PC-3 (cell line): ENCODE measurements around the gene RPS3A. TPM values are rescaled to one million over a fixed set of nuclear protein-coding genes. Genes with fewer than 3 reads are reported as not detected.

ENCODE experiments used
- ATAC-seq: fragments of 200-7000 bp; cut with Tn5 transposase; 2 replicates; pipeline ENCODE4 v1.9.1; 2020; ENCODE audit warnings: mild to moderate bottlenecking, moderate library complexity
- BruUV-seq: library from RNA; stranded (reverse); fragments of 400-500 nt; replicated peaks from 2 replicates; lab custom pipeline; 2021; lab: Mats Ljungman, UMichigan
- CTCF ChIA-PET: fragments of 300-600 bp; sonication (Branson Sonifier 250); formaldehyde crosslinking; loops from one replicate; lab custom pipeline; 2022; ENCODE audit warnings: antibody characterized with exemption; lab: Charles Lee
- POLR2A ChIA-PET: fragments of 300-600 bp; sonication (Branson Sonifier 250); formaldehyde crosslinking; loops from one replicate; lab custom pipeline; 2022; ENCODE audit warnings: antibody characterized with exemption; ENCODE audit not compliant: unreplicated experiment; lab: Charles Lee
- DNase-seq: peaks from one replicate; pipeline ENCODE4 v3.0.0-alpha.2; 2015
- H2AFZ ChIP-seq: fragments of 300-600 bp; sonication (generic); 2 replicates; pipeline ENCODE4 v1.6.0; 2016; ENCODE audit warnings: antibody characterized with exemption, low read length
- H3F3A ChIP-seq: fragments of 300-600 bp; sonication (generic); one replicate; pipeline ENCODE4 v1.6.0; 2017; ENCODE audit warnings: antibody characterized with exemption, low read length, control low read depth, mild to moderate bottlenecking; ENCODE audit not compliant: unreplicated experiment
- H3K27ac ChIP-seq: fragments of 300-600 bp; sonication (generic); 2 replicates; pipeline ENCODE4 v1.5.1; 2016; ENCODE audit warnings: mild to moderate bottlenecking, low read length
- H3K27me3 ChIP-seq: fragments of 300-600 bp; sonication (generic); 2 replicates; pipeline ENCODE4 v1.6.1; 2016; ENCODE audit warnings: low read length, mixed read lengths
- H3K36me3 ChIP-seq: fragments of 300-600 bp; sonication (generic); 2 replicates; pipeline ENCODE4 v1.6.1; 2016; ENCODE audit warnings: low read depth, mixed run types, low read length, mixed read lengths
- H3K4me1 ChIP-seq: fragments of 300-600 bp; sonication (generic); 2 replicates; pipeline ENCODE4 v1.5.1; 2016; ENCODE audit warnings: low read length; ENCODE audit not compliant: insufficient read depth
- H3K4me2 ChIP-seq: fragments of 300-600 bp; sonication (generic); 2 replicates; pipeline ENCODE4 v1.6.0; 2016; ENCODE audit warnings: low read length
- H3K4me3 ChIP-seq: fragments of 300-600 bp; sonication (generic); 2 replicates; pipeline ENCODE4 v1.5.1; 2016; ENCODE audit warnings: mild to moderate bottlenecking, low read length, mixed read lengths
- H3K79me2 ChIP-seq: fragments of 300-600 bp; sonication (generic); 2 replicates; pipeline ENCODE4 v1.6.1; 2017; ENCODE audit warnings: low read length, mixed read lengths
- H3K9ac ChIP-seq: fragments of 300-600 bp; sonication (generic); 2 replicates; pipeline ENCODE4 v1.6.0; 2016; ENCODE audit warnings: mild to moderate bottlenecking, low read length
- H3K9me2 ChIP-seq: fragments of 300-600 bp; sonication (generic); replicated peaks from 2 replicates; pipeline ENCODE4 v1.6.1; 2016; ENCODE audit warnings: mixed run types, low read length, mixed read lengths
- H3K9me3 ChIP-seq: fragments of 300-600 bp; sonication (generic); 2 replicates; pipeline ENCODE4 v1.6.1; 2016; ENCODE audit warnings: low read length, mixed read lengths
- H4K20me1 ChIP-seq: fragments of 300-600 bp; sonication (generic); 2 replicates; pipeline ENCODE4 v1.6.1; 2016; ENCODE audit warnings: low read length, mixed read lengths
- CTCF ChIP-seq: fragments of 300-600 bp; sonication (generic); conservative IDR thresholded peaks from 2 replicates; pipeline ENCODE4 v1.5.1; 2017; ENCODE audit warnings: antibody characterized with exemption, low read depth, mild to moderate bottlenecking, low read length
- EZH2 ChIP-seq: fragments of 300-600 bp; sonication (generic); IDR thresholded peaks from one replicate; pipeline ENCODE4 v1.6.1; 2017; ENCODE audit warnings: antibody characterized with exemption, mild to moderate bottlenecking, low read length; ENCODE audit not compliant: unreplicated experiment
- EZH2phosphoT487 ChIP-seq: fragments of 300-600 bp; sonication (generic); IDR thresholded peaks from 2 replicates; pipeline ENCODE4 v1.6.1; 2018; ENCODE audit warnings: mild to moderate bottlenecking, antibody characterized with exemption, low read length, borderline replicate concordance
- intact Hi-C: fragments of 100-400 bp; cut with micrococcal nuclease; formaldehyde crosslinking; loops from 2 replicates; pipeline ENCODE4 v1.9.0; 2023
- total RNA-seq: library from RNA; depleted of rRNA; stranded (reverse); fragments of >200 nt; gene quantifications from 2 replicates; pipeline ENCODE4 v1.2.3, GENCODE V29; 2014

Gene RPS3A
- total RNA-seq, 1 experiment from 2014 or later: 560 TPM

- TF ChIP-seq CTCF (no peak), EZH2phosphoT487 (no peak)
- H3K27me3 ChIP-seq: no peaks in the 10 kb centered on the region
- H3F3A ChIP-seq: no peaks in the 10 kb centered on the region
- intact Hi-C loops: loop anchor here (2.0 kb wide), 1 partner anchor 85 kb away; the partner anchor contains the start of gene LRBA
- peaks cover 30% of the 10 kb centered on the region for H4K20me1 ChIP-seq
- H3K27ac ChIP-seq: peak overlapping the region; percentile 44
- ATAC-seq (peak; percentile 16), DNase-seq (no peak)
- H3K36me3 ChIP-seq: peaks cover 40% of the 10 kb centered on the region
- peak overlapping the region; percentile 90 for H3K4me2 ChIP-seq
- POLR2A ChIA-PET: interaction anchor here (0.6 kb wide), 1 partner anchor 1491 kb away, joined by 5 read pairs; no protein-coding TSS in a partner anchor
- H3K4me3 ChIP-seq: peak overlapping the region; percentile 88
- H3K9me2 ChIP-seq: no peaks in the 10 kb centered on the region
- CTCF ChIA-PET: no interaction called here
- H2AFZ ChIP-seq: peak overlapping the region; percentile 57
- H3K9ac ChIP-seq: peak overlapping the region; percentile 99
- peaks cover 36% of the 10 kb centered on the region for H3K79me2 ChIP-seq
- TSS peak; percentile 66 for BruUV-seq
- peaks cover 16% of the 10 kb centered on the region for H3K4me1 ChIP-seq
- H3K9me3 ChIP-seq: no peaks in the 10 kb centered on the region
These were observed 569 bp downstream of the RPS3A start for GRCh38 chr4:151099976-151100417.

- Histone ChIP-seq H3K27me3 (no peaks in the 10 kb centered on the region), H3K9me3 (no peaks in the 10 kb centered on the region), H3K4me3 (peak overlapping the region; percentile 88), H3K27ac (no peak overlapping the region), H3K4me1 (peaks cover 16% of the 10 kb centered on the region), H3K36me3 (peaks cover 40% of the 10 kb centered on the region), H4K20me1 (peaks cover 30% of the 10 kb centered on the region), H2AFZ (no peak overlapping the region), H3K9ac (peak overlapping the region; percentile 99), H3K4me2 (peak overlapping the region; percentile 90), H3K79me2 (peaks cover 36% of the 10 kb centered on the region), H3K9me2 (no peaks in the 10 kb centered on the region), H3F3A (no peaks in the 10 kb centered on the region)
- TF ChIP-seq CTCF: no peak
- TF ChIP-seq EZH2phosphoT487: no peak
- intact Hi-C loops: no loop called here
- ChIA-PET CTCF (no interaction called here), POLR2A (interaction anchor here (0.6 kb wide), 1 partner anchor 1490 kb away, joined by 5 read pairs; no protein-coding TSS in a partner anchor)
- ATAC-seq (no peak), DNase-seq (no peak)
- BruUV-seq: no TSS peak
These were observed 1.1 kb downstream of the RPS3A start for GRCh38 chr4:151100531-151100930.

- H3K27ac ChIP-seq: no peak overlapping the region
- H3K27me3 ChIP-seq: no peaks in the 10 kb centered on the region
- H3K36me3 ChIP-seq: peaks cover 53% of the 10 kb centered on the region
- H4K20me1 ChIP-seq: peaks cover 30% of the 10 kb centered on the region
- ChIA-PET POLR2A (interaction anchor here (0.7 kb wide), 1 partner anchor 165 kb away, joined by 3 read pairs; no protein-coding TSS in a partner anchor), CTCF (no interaction called here)
- no peak for TF ChIP-seq EZH2
- BruUV-seq: no TSS peak
- H3K79me2 ChIP-seq: peaks cover 36% of the 10 kb centered on the region
- H3K4me3 ChIP-seq: no peak overlapping the region
- no peaks in the 10 kb centered on the region for H3F3A ChIP-seq
- H3K4me1 ChIP-seq: peaks cover 15% of the 10 kb centered on the region
- H3K4me2 ChIP-seq: no peak overlapping the region
- ATAC-seq: no peak
- no peaks in the 10 kb centered on the region for H3K9me2 ChIP-seq
- intact Hi-C loops: no loop called here
- no peak for DNase-seq
- no peak overlapping the region for H2AFZ ChIP-seq
- H3K9ac ChIP-seq: no peak overlapping the region
- no peaks in the 10 kb centered on the region for H3K9me3 ChIP-seq
These were observed 4.3 kb downstream of the RPS3A start for GRCh38 chr4:151103758-151104157.
